IPS-NIHi11 (cell line): ENCODE data around the gene PSTPIP2.
A peak's percentile ranks its signal among the peaks of the same experiment; 100 is the strongest.
"Not testable (repeated sequence)": the region's sequence is repeated elsewhere in the genome, so short reads cannot be mapped to it uniquely, and the experiment has no call there.

Experiments
- DNase-seq: peaks from one replicate; pipeline ENCODE4 v3.0.0; 2012; ENCODE audit warnings: mixed read lengths, low spot score

Gene PSTPIP2

DNA sequence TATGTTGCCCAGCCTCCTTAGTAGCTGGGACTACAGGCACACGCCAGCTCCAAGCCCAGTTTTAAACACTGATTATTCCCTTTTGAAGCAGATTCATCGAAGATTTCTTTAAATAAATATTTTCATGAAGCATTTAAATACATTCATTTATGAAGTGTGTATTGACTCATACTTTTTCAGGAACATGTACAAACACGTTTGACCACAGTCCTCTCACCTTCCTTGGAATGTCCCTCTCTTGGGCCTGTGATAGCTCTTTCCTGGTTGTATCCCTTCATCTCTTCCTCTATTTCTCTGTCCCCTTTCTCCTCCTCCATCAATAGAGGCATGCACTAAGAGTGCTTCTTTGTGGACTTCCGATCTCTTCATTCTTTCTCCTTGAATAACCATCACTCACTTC is 2.5 kb downstream of the PSTPIP2 start:
- DNase-seq = no peak

- no peak for DNase-seq
Observed at GRCh38 chr18:46068763-46069162, 3.3 kb downstream of the PSTPIP2 start.

DNA sequence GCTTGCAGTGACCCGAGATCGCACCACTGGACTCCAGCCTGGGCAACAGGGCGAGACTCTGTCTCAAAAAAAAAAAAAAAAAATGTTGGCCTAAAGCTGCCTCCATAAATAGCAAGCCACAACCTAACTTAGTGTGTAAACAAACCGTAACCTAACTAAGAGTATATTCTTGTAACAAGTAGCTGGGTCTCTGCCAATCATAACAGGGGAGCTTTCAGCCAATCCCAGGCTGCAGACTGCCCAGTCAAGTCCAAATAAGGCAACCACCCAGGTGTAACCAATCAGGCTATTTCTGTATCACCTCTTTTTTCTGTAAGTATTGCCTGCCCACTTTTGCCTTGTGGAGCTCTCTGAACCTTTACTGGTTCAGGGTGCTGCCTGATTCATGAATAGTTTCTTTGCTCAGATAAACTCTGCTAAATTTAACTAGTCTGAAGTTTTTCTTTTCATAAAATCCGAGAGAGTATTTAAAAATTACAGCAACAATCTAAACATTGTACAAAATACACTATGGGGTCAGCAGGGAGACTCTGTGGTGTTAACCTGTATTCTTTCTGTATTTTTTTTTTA is 4.5 kb downstream of the PSTPIP2 start:
- DNase-seq = peak; percentile 39

DNA sequence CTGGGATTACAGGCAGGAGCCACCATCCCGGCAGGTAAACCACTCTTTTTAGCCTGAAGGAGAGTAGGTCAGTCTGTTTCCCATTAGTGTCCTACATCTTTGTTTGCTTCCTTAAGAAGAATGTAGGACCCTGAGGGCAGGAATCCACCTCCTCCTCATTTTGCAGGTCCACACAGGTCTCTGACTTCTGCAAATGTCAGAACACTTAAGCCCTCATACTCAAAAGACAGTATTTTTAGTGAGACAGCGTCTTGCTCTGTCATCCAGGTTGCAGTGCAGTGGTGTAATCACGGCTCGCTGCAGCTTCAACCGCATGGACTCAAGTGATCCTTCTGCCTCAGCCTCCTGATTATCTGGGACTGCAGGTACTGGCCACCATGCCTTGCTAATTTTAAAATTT is 9.3 kb downstream of the PSTPIP2 start:
- DNase-seq = no peak

DNA sequence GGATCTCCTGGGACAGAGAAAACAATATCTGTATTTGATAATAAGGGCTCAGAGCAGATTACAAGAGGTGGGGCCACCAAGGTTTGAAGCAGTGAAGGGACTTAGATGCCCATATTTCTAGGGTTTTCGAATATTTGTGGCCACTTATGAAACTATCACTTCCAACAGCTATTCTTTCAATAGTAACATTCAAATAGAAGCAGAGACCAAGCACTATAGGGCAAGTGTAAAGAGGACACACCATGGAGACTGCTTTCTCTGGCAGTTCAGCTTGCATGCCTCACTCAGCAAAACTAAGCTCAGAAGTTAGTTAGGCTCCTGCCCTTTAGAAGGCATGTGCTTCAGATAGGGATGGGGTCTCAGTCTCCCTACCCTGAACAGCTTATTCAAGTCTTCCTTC is 10.3 kb downstream of the PSTPIP2 start:
- no peak for DNase-seq

DNA sequence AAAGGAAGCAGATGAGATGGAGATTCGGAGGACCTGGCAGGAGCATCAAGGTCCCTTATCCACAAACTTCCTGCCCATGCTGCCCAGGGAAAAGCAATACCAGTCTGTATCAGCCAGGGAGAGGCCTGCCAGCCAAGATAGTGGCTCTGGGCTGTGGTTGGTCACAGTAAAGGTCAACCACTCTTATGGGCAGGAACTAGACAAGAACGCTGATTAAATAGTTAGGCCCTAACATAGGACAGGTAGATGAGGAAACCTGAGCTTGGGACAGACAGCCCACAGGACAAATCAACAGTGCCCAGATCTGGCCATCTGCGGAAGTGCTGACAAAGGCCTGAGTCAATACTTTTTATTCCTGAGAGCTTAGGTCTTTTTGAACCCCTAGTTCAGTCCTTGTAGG is 10.7 kb downstream of the PSTPIP2 start:
- DNase-seq = no peak

GRCh38 chr18:46060359-46060841 is 11.7 kb downstream of the PSTPIP2 start:
- DNase-seq = no peak

GRCh38 chr18:46055838-46056230 is 16.2 kb downstream of the PSTPIP2 start:
- no peak for DNase-seq

DNA sequence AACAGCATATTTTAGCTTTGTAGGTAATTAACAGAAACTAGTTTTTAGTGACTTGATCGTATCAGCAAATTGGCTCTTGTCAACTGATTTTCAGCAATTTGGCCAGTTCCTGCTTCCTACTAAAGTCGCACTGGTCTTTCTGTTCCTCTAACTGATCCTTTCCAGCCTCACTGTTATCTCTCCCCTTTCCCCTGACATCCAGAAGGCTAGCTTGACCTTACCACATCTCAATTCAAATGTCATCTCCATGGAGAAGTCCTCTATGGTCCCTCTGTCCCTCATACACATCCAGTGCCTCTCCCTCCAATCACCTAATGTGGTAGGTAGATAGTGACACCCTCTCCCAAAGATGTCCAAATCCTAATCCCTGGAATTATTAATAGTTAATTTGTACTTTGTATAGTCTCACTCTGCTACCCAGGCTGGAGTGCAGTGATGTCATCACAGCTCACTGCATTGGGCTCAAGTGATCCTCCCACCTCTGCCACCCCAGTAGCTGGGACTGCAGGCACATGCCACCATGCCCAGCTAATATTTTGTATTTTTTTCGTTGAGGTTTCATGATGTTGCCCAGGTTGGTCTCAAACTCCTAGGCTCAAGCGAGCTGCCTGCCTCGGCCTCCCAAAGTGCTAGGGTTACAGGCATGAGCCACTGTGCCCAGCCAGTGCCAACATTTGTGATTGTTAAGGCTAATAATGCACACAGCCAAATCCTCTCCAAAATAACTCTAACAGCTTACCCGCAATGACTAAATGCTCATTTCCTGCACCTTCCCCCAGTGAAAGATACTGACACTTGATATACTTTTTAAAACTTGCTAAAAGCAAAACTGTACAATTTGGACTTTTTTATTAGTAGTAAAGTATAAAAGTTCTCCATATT is 16.9 kb downstream of the PSTPIP2 start:
- DNase-seq = no peak

GRCh38 chr18:46053368-46054095 is 18.5 kb downstream of the PSTPIP2 start:
- DNase-seq = no peak

GRCh38 chr18:46051731-46052461 is 20.2 kb downstream of the PSTPIP2 start:
- no peak for DNase-seq

GRCh38 chr18:46050268-46050667 is 21.8 kb downstream of the PSTPIP2 start:
- DNase-seq = no peak

DNA sequence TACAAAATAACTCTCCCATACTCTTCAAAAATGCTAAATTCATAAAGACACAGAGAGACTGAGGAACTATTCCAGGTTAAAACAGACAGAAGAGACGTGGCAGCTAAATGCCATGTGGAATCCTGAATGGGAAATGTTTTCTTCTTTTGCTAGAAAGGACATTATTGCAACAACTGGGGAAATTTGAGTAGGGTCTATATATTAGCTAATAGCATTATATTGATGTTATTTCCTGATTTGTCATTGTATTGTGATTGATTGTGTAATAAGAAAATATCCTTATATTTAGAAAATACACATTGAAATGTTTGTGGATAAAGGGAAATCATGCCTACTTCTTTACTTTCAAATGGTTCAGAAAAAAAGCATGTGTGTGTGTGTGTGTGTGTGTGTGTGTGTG is 23.4 kb downstream of the PSTPIP2 start:
- no peak for DNase-seq

DNA sequence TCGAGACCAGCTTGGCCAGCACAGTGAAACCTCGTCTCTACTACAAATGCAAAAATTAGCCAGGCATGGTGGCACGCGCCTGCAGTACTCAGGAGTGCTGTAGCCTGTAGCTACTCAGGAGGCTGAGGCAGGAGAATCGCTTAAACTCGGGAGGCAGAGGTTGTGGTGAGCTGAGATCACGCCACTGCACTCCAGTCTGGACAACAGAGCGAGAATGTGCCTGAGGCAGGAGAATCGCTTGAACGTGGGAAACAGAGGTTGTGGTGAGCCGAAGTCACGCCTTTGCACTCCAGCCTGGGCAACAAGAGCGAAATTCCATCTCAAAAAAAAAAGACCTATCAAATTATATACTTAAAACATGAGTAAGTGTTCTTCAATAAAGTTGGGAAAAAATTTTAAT is 24.7 kb downstream of the PSTPIP2 start:
- DNase-seq = not testable (repeated sequence)

GRCh38 chr18:46046688-46047087 is 25.4 kb downstream of the PSTPIP2 start:
- no peak for DNase-seq

DNA sequence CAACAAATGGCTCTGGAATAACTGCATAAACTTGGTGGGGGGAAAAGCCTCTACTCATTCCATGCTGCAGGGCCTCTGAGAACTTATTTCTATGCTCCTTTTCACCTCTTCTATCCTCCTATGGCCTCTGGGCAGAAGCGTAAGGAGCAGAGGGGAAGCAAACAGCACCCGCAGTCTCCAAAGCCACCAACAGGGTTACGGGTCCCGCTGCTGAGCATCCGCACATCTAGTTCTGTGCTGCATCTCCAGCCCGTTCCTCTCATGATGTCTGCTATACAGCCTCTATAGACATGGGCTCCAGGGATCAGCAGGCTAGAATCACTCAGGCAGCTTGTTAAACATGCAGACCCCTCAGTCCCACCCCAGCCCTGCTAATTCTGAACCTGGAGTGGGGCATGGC is 25.9 kb downstream of the PSTPIP2 start:
- peak; percentile 61 for DNase-seq

DNA sequence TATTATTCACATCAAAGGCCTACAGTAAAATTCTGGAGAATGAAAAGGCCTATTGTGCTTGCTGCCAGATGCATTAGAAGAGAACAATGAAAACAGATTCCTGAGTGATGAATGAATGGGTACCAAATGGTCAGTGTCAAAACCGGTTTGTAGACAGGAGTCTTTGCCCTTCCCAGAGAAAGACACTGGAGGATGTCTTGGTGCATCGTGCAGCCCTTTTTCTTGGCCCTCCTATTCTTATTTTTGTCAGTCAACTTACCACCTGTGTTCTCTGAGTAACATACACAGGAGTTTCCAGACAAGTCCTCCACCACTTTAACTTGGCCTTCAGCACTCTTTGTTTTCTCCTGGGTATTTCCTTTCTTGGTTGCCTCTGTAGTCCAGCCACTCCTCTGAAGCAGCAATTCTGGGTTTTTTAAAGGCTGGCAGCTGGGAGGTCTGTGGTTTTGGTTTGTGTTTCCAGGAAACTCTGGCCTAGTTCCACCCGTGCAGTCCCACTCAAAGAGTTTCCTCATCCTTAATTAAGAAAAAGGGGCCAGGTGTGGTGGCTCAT is 29.4 kb downstream of the PSTPIP2 start:
- peak; percentile 54 for DNase-seq

DNA sequence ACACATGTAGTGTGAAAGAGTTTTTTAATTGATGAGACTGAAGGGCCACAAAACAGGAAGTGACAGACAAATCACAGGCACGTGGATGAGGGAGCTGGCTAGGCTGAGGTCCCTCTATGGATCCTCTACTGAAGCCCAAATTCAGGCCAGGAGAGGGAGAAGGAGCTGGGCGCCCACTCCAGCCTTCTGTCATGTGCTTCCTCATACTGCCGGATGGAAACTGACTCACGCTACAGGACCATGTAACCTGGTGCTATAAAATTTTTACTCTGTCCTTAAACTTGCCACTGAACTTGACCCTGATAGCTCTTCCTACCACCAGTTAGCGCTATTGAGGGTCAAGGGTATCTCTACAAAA is 31.3 kb downstream of the PSTPIP2 start:
- DNase-seq = no peak

- no peak for DNase-seq
Observed at GRCh38 chr18:46040033-46040746, 31.9 kb downstream of the PSTPIP2 start.

GRCh38 chr18:46037512-46038305 is 34.4 kb downstream of the PSTPIP2 start:
- no peak for DNase-seq
